ENCODE measurements around the gene PRKAR2B.

DNA sequence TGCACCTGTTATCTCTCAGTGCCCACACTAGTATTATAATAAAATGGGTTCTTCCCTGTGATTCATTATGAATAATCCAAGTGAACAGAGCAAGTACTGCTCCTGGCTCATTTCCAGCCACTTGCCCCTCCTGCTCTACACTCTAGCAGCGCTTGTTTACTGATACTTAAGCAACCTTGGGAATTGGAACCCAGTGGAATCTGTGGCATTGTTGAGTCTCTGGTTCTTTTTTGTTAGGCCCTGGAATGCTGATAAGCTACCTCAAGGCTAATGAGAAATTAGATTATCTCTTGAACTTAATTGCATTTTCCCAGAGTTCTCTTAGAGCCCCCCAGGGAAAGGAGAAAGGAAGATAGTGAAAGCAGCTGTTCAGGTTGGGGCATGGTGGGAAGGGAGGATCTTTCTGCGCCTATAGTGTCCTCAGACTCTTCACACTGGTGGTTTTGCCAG lies 34.0 kb downstream of the PRKAR2B start:
- TF ChIP-seq, protein P1, sequence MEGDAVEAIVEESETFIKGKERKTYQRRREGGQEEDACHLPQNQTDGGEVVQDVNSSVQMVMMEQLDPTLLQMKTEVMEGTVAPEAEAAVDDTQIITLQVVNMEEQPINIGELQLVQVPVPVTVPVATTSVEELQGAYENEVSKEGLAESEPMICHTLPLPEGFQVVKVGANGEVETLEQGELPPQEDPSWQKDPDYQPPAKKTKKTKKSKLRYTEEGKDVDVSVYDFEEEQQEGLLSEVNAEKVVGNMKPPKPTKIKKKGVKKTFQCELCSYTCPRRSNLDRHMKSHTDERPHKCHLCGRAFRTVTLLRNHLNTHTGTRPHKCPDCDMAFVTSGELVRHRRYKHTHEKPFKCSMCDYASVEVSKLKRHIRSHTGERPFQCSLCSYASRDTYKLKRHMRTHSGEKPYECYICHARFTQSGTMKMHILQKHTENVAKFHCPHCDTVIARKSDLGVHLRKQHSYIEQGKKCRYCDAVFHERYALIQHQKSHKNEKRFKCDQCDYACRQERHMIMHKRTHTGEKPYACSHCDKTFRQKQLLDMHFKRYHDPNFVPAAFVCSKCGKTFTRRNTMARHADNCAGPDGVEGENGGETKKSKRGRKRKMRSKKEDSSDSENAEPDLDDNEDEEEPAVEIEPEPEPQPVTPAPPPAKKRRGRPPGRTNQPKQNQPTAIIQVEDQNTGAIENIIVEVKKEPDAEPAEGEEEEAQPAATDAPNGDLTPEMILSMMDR (IDR thresholded peaks at IDR 0.05; ENCODE audit: low read depth, low read length), result no peak
- TF ChIP-seq EZH2phosphoT487 (IDR thresholded peaks at IDR 0.05; ENCODE audit: low read depth), result no peak

All from OCI-LY3 (cell line).